Esophagus mucosa (tissue), 1 donor: ENCODE measurements around the gene PCDHB6. TPM values are rescaled to one million over a fixed set of nuclear protein-coding genes. Genes with fewer than 3 reads are reported as not detected.

Experiments used
- total RNA-seq: library from RNA; stranded (reverse); gene quantifications from one replicate; pipeline ENCODE4 v1.2.4, GENCODE V29; 2023
- donor health status: DM: yes; HTN: yes; CAD: no.

Gene PCDHB6
- total RNA-seq, 1 donor from 2014 or later = 0.16 TPM

Other genes starting within 250 kb of the PCDHB6 start
- 0.04 TPM for gene PCDHAC1, start 223.8 kb upstream of the PCDHB6 start, total RNA-seq
- gene PCDHAC2, start 183.6 kb upstream of the PCDHB6 start, total RNA-seq = 0.24 TPM
- gene PCDHB1, start 98.7 kb upstream of the PCDHB6 start, total RNA-seq = not detected
- gene PCDHB2, start 55.4 kb upstream of the PCDHB6 start, total RNA-seq = 2.2 TPM
- gene PCDHB3, start 49.6 kb upstream of the PCDHB6 start, total RNA-seq = 0.52 TPM
- gene PCDHB4, start 28.2 kb upstream of the PCDHB6 start, total RNA-seq = 0.52 TPM
- gene PCDHB5, start 14.9 kb upstream of the PCDHB6 start, total RNA-seq = 0.40 TPM
- gene PCDHB7, start 22.6 kb downstream of the PCDHB6 start, total RNA-seq = 0.20 TPM
- gene PCDHB8, start 27.7 kb downstream of the PCDHB6 start, total RNA-seq = 0.40 TPM
- gene PCDHB16, start 32.3 kb downstream of the PCDHB6 start, total RNA-seq = 0.48 TPM
- gene PCDHB9, start 37.1 kb downstream of the PCDHB6 start, total RNA-seq = 0.48 TPM
- 0.80 TPM for gene PCDHB10, start 42.3 kb downstream of the PCDHB6 start, total RNA-seq
- gene PCDHB11, start 49.6 kb downstream of the PCDHB6 start, total RNA-seq = 0.44 TPM
- gene PCDHB12, start 58.7 kb downstream of the PCDHB6 start, total RNA-seq = 0.72 TPM
- 3.4 TPM for gene PCDHB13, start 63.9 kb downstream of the PCDHB6 start, total RNA-seq
- gene PCDHB14, start 73.3 kb downstream of the PCDHB6 start, total RNA-seq = 2.0 TPM
- gene PCDHB15, start 95.3 kb downstream of the PCDHB6 start, total RNA-seq = 0.44 TPM
- 0.24 TPM for gene SLC25A2, start 154.0 kb downstream of the PCDHB6 start, total RNA-seq
- gene TAF7, start 170.7 kb downstream of the PCDHB6 start, total RNA-seq = 35.1 TPM
- gene PCDHGA1, start 180.5 kb downstream of the PCDHB6 start, total RNA-seq = 0.40 TPM
- gene PCDHGA2, start 188.7 kb downstream of the PCDHB6 start, total RNA-seq = 0.68 TPM
- 0.76 TPM for gene PCDHGA3, start 193.8 kb downstream of the PCDHB6 start, total RNA-seq
- 0.92 TPM for gene PCDHGB1, start 200.0 kb downstream of the PCDHB6 start, total RNA-seq
- gene PCDHGA4, start 205.0 kb downstream of the PCDHB6 start, total RNA-seq = 0.48 TPM
- 1.2 TPM for gene PCDHGB2, start 209.9 kb downstream of the PCDHB6 start, total RNA-seq
- 0.72 TPM for gene PCDHGA5, start 214.1 kb downstream of the PCDHB6 start, total RNA-seq
- gene PCDHGB3, start 220.2 kb downstream of the PCDHB6 start, total RNA-seq = 0.76 TPM
- 1.2 TPM for gene PCDHGA6, start 223.8 kb downstream of the PCDHB6 start, total RNA-seq
- 1.6 TPM for gene PCDHGA7, start 232.7 kb downstream of the PCDHB6 start, total RNA-seq
- 2.8 TPM for gene PCDHGB4, start 237.6 kb downstream of the PCDHB6 start, total RNA-seq
- gene PCDHGA8, start 242.6 kb downstream of the PCDHB6 start, total RNA-seq = 0.64 TPM
- 5.8 TPM for gene PCDHGB5, start 247.9 kb downstream of the PCDHB6 start, total RNA-seq